HL-60 (cell line): ENCODE measurements around the gene ZBTB44.

Source experiments
- DNase-seq, 2 experiments: peaks; one replicate each; pipeline ENCODE4 v3.0.0-alpha.2; 2010 to 2020; ENCODE audit warnings: low read depth in 1 of 2, low spot score in 1 of 2
- H3K27ac ChIP-seq: fragments of 250-450 bp; sonication (Bioruptor Pico); replicated peaks from 2 replicates; pipeline ENCODE4 v1.5.1; 2020; ENCODE audit warnings: mild to moderate bottlenecking, moderate library complexity
- H3K27me3 ChIP-seq: fragments of 250-450 bp; sonication (Bioruptor Pico); 2 replicates; pipeline ENCODE4 v1.5.1; 2021; ENCODE audit warnings: mild to moderate bottlenecking, moderate library complexity; ENCODE audit not compliant: insufficient read depth, poor library complexity, severe bottlenecking
- H3K4me3 ChIP-seq: replicated peaks from 2 replicates; pipeline ENCODE4 v1.5.1; 2011; ENCODE audit warnings: mild to moderate bottlenecking, control low read depth, low read length; ENCODE audit not compliant: insufficient read depth
- GABPA ChIP-seq: IDR thresholded peaks from 2 replicates; pipeline ENCODE4 v1.6.1; 2012; ENCODE audit warnings: low read depth
- POLR2AphosphoS5 ChIP-seq: IDR thresholded peaks from 2 replicates; pipeline ENCODE4 v1.6.1; 2012; ENCODE audit warnings: low read depth
- SPI1 ChIP-seq: IDR thresholded peaks from 2 replicates; pipeline ENCODE4 v1.6.1; 2012; ENCODE audit warnings: low read depth, mild to moderate bottlenecking, borderline replicate concordance
- TF ChIP-seq, protein P1 (sequence below): IDR thresholded peaks from 2 replicates; pipeline ENCODE4 v1.6.1; 2012; ENCODE audit warnings: low read depth; ENCODE audit not compliant: insufficient replicate concordance
- TF ChIP-seq, protein P2 (sequence below): IDR thresholded peaks from one replicate; pipeline ENCODE4 v1.5.1; 2011; ENCODE audit warnings: low read length, control low read depth, inconsistent platforms; ENCODE audit not compliant: insufficient read depth

Gene ZBTB44

DNA sequence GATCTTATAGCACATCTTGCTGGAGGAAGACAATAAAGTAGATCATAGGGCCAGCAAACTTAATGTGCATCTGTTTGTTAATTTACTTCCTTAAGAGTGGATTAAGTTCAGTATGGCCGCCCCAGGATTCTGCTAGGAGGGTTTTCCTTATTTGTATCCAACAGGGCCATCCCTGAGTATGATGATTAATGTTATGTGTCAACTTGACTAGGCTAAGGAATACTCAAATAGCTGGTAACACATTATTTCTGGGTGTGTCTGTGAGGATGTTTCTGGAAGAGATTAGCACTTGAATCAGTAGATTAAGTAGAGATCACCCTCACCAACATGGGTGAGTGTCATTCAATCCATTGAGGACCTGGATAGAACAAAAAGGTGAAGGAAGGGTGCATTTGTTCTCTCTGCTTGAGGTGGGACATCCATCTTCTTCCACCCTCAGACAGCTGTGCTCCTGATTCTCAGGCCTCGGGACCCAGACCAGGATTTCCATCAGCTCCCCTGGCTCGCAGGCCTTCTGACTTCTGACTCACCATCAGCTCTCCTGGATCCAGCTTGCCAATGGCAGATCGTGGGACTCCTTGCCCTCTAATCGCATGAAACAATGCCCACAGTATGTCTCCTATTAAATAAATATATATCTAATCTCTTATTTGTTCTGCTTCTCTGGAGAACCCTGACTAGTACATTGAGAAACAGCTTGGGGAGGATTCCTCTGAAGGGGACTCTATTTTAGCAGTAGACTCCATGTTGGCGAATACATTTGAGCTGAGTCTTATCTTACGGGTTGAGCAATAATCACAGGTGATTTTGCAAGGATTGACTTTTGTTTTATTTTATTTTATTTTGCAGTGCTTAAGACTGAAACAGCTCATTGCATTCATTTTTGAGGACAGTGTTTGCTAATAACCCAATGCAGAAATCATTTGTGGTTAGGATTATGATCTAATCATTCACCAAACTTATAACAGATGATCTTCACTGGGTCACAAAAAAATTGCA, 9.0 kb upstream of the ZBTB44 start:
- TF ChIP-seq POLR2AphosphoS5, result no peak
- no peak for TF ChIP-seq GABPA
- TF ChIP-seq, protein P1, sequence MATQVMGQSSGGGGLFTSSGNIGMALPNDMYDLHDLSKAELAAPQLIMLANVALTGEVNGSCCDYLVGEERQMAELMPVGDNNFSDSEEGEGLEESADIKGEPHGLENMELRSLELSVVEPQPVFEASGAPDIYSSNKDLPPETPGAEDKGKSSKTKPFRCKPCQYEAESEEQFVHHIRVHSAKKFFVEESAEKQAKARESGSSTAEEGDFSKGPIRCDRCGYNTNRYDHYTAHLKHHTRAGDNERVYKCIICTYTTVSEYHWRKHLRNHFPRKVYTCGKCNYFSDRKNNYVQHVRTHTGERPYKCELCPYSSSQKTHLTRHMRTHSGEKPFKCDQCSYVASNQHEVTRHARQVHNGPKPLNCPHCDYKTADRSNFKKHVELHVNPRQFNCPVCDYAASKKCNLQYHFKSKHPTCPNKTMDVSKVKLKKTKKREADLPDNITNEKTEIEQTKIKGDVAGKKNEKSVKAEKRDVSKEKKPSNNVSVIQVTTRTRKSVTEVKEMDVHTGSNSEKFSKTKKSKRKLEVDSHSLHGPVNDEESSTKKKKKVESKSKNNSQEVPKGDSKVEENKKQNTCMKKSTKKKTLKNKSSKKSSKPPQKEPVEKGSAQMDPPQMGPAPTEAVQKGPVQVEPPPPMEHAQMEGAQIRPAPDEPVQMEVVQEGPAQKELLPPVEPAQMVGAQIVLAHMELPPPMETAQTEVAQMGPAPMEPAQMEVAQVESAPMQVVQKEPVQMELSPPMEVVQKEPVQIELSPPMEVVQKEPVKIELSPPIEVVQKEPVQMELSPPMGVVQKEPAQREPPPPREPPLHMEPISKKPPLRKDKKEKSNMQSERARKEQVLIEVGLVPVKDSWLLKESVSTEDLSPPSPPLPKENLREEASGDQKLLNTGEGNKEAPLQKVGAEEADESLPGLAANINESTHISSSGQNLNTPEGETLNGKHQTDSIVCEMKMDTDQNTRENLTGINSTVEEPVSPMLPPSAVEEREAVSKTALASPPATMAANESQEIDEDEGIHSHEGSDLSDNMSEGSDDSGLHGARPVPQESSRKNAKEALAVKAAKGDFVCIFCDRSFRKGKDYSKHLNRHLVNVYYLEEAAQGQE, result no peak
- TF ChIP-seq, protein P2, sequence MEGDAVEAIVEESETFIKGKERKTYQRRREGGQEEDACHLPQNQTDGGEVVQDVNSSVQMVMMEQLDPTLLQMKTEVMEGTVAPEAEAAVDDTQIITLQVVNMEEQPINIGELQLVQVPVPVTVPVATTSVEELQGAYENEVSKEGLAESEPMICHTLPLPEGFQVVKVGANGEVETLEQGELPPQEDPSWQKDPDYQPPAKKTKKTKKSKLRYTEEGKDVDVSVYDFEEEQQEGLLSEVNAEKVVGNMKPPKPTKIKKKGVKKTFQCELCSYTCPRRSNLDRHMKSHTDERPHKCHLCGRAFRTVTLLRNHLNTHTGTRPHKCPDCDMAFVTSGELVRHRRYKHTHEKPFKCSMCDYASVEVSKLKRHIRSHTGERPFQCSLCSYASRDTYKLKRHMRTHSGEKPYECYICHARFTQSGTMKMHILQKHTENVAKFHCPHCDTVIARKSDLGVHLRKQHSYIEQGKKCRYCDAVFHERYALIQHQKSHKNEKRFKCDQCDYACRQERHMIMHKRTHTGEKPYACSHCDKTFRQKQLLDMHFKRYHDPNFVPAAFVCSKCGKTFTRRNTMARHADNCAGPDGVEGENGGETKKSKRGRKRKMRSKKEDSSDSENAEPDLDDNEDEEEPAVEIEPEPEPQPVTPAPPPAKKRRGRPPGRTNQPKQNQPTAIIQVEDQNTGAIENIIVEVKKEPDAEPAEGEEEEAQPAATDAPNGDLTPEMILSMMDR, result no peak
- TF ChIP-seq SPI1, result no peak
- no peak for DNase-seq
- H3K27ac ChIP-seq, result no peak overlapping the region
- H3K27me3 ChIP-seq, result no peaks in the 10 kb centered on the region
- H3K4me3 ChIP-seq, result no peak overlapping the region

DNA sequence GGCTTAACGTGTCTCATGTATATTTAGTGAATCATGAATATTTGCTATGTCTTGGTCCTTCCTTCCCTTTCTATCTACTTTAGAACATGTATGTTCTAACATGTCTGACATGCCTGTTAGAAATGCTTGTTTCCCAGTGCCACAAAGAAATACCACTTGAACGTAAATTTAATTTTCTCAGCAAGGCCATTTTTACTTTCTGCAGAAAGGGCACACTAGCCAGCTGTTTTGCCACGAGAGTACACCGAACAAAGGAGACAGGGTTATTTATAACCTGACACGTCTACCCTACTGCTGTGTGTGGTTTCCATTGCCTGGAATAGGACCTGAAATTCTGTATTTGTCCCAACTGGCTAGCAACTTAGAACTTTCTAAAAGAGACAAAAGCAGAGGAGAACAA, 7.4 kb upstream of the ZBTB44 start:
- no peak for DNase-seq
- no peak overlapping the region for H3K4me3 ChIP-seq
- TF ChIP-seq, protein P1, result no peak
- TF ChIP-seq SPI1 (no peak), POLR2AphosphoS5 (no peak), GABPA (no peak)
- TF ChIP-seq, protein P2, result no peak
- no peak overlapping the region for H3K27ac ChIP-seq
- no peaks in the 10 kb centered on the region for H3K27me3 ChIP-seq

DNA sequence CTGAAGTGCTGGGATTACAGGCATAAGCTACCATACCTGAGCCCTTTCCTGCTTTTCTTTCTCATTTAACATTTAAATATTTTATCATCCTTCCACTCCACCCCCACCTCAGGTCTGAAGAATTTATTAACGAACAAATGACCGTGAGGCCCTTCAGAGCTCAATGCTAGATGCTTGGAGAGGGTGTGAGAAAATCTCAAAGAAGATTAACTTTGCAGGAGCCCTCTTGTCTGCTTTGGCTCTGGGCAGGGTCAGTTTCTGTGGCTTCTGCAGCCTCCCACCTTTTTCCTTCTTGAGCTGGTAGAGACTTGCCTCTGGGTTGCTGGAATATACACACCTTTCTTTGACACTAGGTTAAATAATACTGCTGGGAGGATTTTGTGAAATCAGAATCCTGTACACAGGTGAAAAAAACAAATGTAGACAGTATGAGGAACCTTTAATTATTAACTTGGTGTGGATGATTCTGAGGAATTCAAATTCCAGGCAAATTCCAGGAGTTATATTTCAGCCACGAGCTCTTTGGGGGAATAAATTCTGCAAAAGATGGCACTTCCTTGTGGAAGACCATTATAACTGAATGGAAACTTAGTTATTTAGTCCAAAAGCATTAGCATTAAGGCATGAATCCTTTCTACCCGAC, 3.4 kb upstream of the ZBTB44 start:
- Histone ChIP-seq H3K4me3 (no peak overlapping the region), H3K27ac (no peak overlapping the region), H3K27me3 (no peaks in the 10 kb centered on the region)
- TF ChIP-seq, protein P1, result no peak
- TF ChIP-seq SPI1 (no peak), POLR2AphosphoS5 (no peak), GABPA (no peak)
- TF ChIP-seq, protein P2, result no peak
- no peak for DNase-seq
